ENCODE data around the gene ATP13A4. TPM values are rescaled to one million over a fixed set of nuclear protein-coding genes. Genes with fewer than 3 reads are reported as not detected.
"Not testable (repeated sequence)": the region's sequence is repeated elsewhere in the genome, so short reads cannot be mapped to it uniquely, and the experiment has no call there.

Gene ATP13A4
- total and polyA plus RNA-seq, 2 donors from 2014 or later = 0.49 to 3.7 TPM

DNA sequence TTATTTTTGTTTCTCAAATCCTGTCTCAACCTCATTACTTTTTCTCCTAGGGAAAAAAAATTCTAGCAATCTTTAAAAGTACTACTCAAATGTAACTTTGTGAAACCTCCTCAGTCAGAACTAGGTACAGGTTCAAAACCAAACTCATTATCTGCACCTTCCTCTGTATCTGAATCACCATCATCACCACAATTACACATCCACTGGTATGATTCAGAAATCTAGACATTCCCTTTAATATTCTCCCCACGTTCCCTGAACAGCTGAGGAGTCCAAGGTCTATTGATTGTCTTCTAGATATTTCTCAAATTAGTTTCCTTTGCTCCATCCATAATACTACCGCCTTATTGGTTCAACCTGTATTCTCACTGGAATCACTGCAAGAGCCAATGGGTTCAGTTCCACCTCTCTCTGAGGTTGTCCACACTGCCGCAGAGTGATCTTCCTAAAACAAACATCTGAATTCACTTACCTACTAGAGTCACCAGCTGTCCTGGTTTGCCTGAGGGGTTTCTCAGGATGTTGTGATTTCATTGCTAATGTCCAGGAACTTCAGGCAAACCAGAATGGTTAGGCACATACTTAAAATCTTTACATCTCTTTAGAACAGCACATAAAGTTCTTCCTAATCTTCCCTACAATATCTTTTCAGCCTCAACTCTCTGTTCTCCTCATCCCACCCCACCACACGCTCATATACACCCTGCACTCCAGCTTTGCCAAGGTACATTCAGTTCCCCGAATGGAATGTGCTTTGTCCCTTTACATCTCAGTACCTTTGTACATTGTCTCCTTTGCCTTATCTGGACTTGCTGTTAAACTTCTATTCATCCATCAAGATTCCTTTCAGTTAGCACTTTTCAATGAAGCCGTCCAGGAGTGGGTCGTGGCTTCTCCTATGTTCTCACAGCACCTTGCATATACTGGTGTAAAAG is 24.2 kb downstream of the ATP13A4 start:
- no peak overlapping the region for H3K27ac ChIP-seq (ENCODE audit: low read depth in 2 of 2, low read length in 2 of 2)
- intact Hi-C loops (cut with DNase I) = no loop called here
- no peak for FAIRE-seq

DNA sequence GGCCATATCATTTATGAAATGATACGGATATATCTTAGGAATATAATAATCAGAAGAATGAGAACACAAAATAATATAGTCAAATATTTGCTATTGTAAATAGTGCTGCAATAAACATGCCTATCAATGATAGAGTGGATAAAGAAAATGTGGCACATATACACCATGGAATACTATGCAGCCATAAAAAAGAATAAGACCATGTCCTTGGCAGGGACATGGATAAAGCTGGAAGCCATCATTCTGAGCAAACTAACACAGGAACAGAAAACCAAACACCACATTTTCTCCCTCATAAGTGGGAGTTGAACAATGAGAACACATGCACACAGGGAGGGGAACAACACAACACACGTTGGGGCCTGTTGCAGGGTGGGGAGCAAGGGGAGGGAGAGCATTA is 28.6 kb downstream of the ATP13A4 start:
- H3K36me3 ChIP-seq (ENCODE audit: control insufficient read depth in 2 of 3, insufficient read depth in 3 of 3, low read length in 3 of 3) = not testable (repeated sequence)

More for the DNA sequence above, 24.2 kb downstream of the ATP13A4 start:
- no peak overlapping the region for H3K9ac ChIP-seq (ENCODE audit: low read length in 3 of 3)
- no peaks in the 10 kb centered on the region for H3K36me3 ChIP-seq (ENCODE audit: control insufficient read depth in 2 of 3, insufficient read depth in 3 of 3, low read length in 3 of 3)
- H3K9me3 ChIP-seq (ENCODE audit: control insufficient read depth in 2 of 3, insufficient read depth in 1 of 3, low read length in 3 of 3) = no peaks in the 10 kb centered on the region
- no peak overlapping the region for H3K4me3 ChIP-seq (ENCODE audit: low read length in 3 of 3)
- H3K4me1 ChIP-seq (ENCODE audit: control insufficient read depth in 2 of 3, insufficient read depth in 2 of 3, low read depth in 1 of 3, low read length in 3 of 3) = no peaks in the 10 kb centered on the region
- no peaks in the 10 kb centered on the region for H3K27me3 ChIP-seq (ENCODE audit: control insufficient read depth, insufficient read depth, low read length)
- no peak for DNase-seq
- TF ChIP-seq, protein P1, sequence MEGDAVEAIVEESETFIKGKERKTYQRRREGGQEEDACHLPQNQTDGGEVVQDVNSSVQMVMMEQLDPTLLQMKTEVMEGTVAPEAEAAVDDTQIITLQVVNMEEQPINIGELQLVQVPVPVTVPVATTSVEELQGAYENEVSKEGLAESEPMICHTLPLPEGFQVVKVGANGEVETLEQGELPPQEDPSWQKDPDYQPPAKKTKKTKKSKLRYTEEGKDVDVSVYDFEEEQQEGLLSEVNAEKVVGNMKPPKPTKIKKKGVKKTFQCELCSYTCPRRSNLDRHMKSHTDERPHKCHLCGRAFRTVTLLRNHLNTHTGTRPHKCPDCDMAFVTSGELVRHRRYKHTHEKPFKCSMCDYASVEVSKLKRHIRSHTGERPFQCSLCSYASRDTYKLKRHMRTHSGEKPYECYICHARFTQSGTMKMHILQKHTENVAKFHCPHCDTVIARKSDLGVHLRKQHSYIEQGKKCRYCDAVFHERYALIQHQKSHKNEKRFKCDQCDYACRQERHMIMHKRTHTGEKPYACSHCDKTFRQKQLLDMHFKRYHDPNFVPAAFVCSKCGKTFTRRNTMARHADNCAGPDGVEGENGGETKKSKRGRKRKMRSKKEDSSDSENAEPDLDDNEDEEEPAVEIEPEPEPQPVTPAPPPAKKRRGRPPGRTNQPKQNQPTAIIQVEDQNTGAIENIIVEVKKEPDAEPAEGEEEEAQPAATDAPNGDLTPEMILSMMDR (IDR thresholded peaks at IDR 0.05; ENCODE audit: borderline replicate concordance, extremely low read depth, insufficient read depth) = no peak

DNA sequence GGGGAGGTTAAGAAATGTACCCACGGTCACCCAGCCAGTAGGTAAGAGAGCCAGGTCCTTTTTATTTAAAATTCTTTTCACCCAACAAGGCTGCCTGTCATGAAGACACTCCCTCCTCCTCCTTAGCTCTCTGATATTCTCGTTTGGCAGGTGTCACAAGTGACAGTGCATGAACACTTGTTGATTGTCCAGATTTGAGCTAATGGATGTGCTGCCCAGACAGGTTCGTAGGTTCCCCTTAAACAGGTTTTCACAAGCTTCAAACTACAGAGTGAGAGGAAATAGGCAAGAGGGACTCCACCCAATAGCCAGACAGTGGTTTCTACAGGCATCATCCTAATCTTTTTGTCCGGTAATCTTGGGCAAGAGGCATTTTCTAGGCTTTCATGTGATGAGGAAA is 32.2 kb downstream of the ATP13A4 start:
- Histone ChIP-seq H3K4me1 (ENCODE audit: control insufficient read depth in 2 of 3, insufficient read depth in 2 of 3, low read depth in 1 of 3, low read length in 3 of 3) (no peaks in the 10 kb centered on the region), H3K36me3 (ENCODE audit: control insufficient read depth in 2 of 3, insufficient read depth in 3 of 3, low read length in 3 of 3) (no peaks in the 10 kb centered on the region), H3K4me3 (ENCODE audit: low read length in 3 of 3) (no peak overlapping the region), H3K27me3 (ENCODE audit: control insufficient read depth, insufficient read depth, low read length) (no peaks in the 10 kb centered on the region), H3K27ac (ENCODE audit: low read depth in 2 of 2, low read length in 2 of 2) (no peak overlapping the region), H3K9ac (ENCODE audit: low read length in 3 of 3) (no peak overlapping the region), H3K9me3 (ENCODE audit: control insufficient read depth in 2 of 3, insufficient read depth in 1 of 3, low read length in 3 of 3) (no peaks in the 10 kb centered on the region)
- intact Hi-C loops (cut with DNase I) = no loop called here
- no peak for DNase-seq
- no peak for FAIRE-seq
- TF ChIP-seq, protein P1 (IDR thresholded peaks at IDR 0.05; ENCODE audit: borderline replicate concordance, extremely low read depth, insufficient read depth) = no peak

More for the DNA sequence above, 28.6 kb downstream of the ATP13A4 start:
- H3K27me3 ChIP-seq (ENCODE audit: control insufficient read depth, insufficient read depth, low read length); FAIRE-seq; H3K4me3 ChIP-seq (ENCODE audit: low read length in 3 of 3); H3K27ac ChIP-seq (ENCODE audit: low read depth in 2 of 2, low read length in 2 of 2); H3K4me1 ChIP-seq (ENCODE audit: control insufficient read depth in 2 of 3, insufficient read depth in 2 of 3, low read depth in 1 of 3, low read length in 3 of 3); DNase-seq; H3K9me3 ChIP-seq (ENCODE audit: control insufficient read depth in 2 of 3, insufficient read depth in 1 of 3, low read length in 3 of 3); H3K9ac ChIP-seq (ENCODE audit: low read length in 3 of 3); intact Hi-C loops (cut with DNase I): not testable (repeated sequence)

DNA sequence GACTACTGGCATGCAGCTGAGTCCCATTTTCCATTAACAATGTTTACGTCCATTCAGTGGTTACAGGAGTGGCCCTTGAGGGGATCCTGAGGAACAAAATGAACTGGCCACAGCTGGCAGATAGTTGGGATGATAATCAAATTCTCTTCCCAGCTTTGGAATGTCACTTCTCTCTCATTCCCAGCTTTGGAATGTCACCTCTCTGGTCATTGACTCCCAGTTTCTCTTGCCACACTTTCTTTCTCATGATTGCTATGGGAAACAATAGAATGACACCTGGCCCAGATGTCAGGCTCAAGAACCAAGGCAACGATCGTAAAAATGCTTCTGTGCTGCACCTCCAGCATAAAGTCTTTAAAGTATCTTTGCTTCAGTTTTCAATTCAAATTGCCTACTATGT is 34.0 kb downstream of the ATP13A4 start:
- Histone ChIP-seq H3K4me1 (ENCODE audit: control insufficient read depth in 2 of 3, insufficient read depth in 2 of 3, low read depth in 1 of 3, low read length in 3 of 3) (no peaks in the 10 kb centered on the region), H3K9ac (ENCODE audit: low read length in 3 of 3) (no peak overlapping the region), H3K36me3 (ENCODE audit: control insufficient read depth in 2 of 3, insufficient read depth in 3 of 3, low read length in 3 of 3) (no peaks in the 10 kb centered on the region), H3K4me3 (ENCODE audit: low read length in 3 of 3) (no peak overlapping the region), H3K9me3 (ENCODE audit: control insufficient read depth in 2 of 3, insufficient read depth in 1 of 3, low read length in 3 of 3) (no peaks in the 10 kb centered on the region), H3K27me3 (ENCODE audit: control insufficient read depth, insufficient read depth, low read length) (no peaks in the 10 kb centered on the region), H3K27ac (ENCODE audit: low read depth in 2 of 2, low read length in 2 of 2) (no peak overlapping the region)
- FAIRE-seq (no peak), DNase-seq (no peak)
- TF ChIP-seq, protein P1 (IDR thresholded peaks at IDR 0.05; ENCODE audit: borderline replicate concordance, extremely low read depth, insufficient read depth) = no peak
- intact Hi-C loops (cut with DNase I) = no loop called here

Measured in kidney (tissue), 14 donors.